ENCODE results near the gene GGT7. TPM values are rescaled to one million over a fixed set of nuclear protein-coding genes. Genes with fewer than 3 reads are reported as not detected.

GGT7 gene
- total and polyA plus RNA-seq, 2 of the 4 experiments (the other 2 are of a cell fraction) = 3.4 to 25.9 TPM

- Histone ChIP-seq H2AK5ac (ENCODE audit: low read depth, low read length) (peak overlapping the region; percentile 38; the same call in 1 of the 2 replicates), H3K14ac (replicated peaks; ENCODE audit: low read depth, low read length) (no peak overlapping the region), H4K91ac (ENCODE audit: insufficient read depth, low read depth, low read length) (peak overlapping the region; percentile 29; the same call in 1 of the 2 replicates), H2BK20ac (ENCODE audit: low read depth, low read length) (peak overlapping the region; percentile 48; the same call in 1 of the 2 replicates), H4K5ac (ENCODE audit: low read depth, low read length) (no peak overlapping the region), H3K27me3 (ENCODE audit: control insufficient read depth, insufficient read depth, low read length) (no peaks in the 10 kb centered on the region), H3K18ac (ENCODE audit: low read depth, low read length) (no peak overlapping the region), H2AFZ (replicated peaks; ENCODE audit: low read length, poor library complexity) (peak overlapping the region; percentile 26), H3K4ac (ENCODE audit: low read depth, low read length) (no peak overlapping the region), H3K36me3 (ENCODE audit: control insufficient read depth, insufficient read depth, low read length) (peaks cover 30% of the 10 kb centered on the region), H3K9me3 (ENCODE audit: control insufficient read depth, insufficient read depth, low read length) (no peaks in the 10 kb centered on the region), H3K4me3 (ENCODE audit: insufficient read depth, low read depth, low read length) (no peak overlapping the region), H3K79me1 (ENCODE audit: low read depth in 1 of 2, low read length in 2 of 2) (peaks cover 0 to 19% of the 10 kb centered on the region in 2 experiments; a peak in 2 of 4 replicates), H3K9ac (ENCODE audit: low read depth, low read length) (no peak overlapping the region), H3K4me1 (ENCODE audit: control insufficient read depth, insufficient read depth, low read length) (peaks cover 10% of the 10 kb centered on the region), H3K4me2 (ENCODE audit: low read depth, low read length) (no peak overlapping the region), H3K23ac (ENCODE audit: low read depth, low read length) (no peak overlapping the region), H4K20me1 (ENCODE audit: insufficient read depth, low read length) (no peaks in the 10 kb centered on the region), H2BK120ac (ENCODE audit: low read depth, low read length) (peak overlapping the region; percentile 40), H3K9me1 (ENCODE audit: insufficient read depth, low read length) (peaks cover 24% of the 10 kb centered on the region), H3K27ac (ENCODE audit: insufficient read depth, low read length) (no peak overlapping the region), H4K8ac (ENCODE audit: low read depth in 2 of 2, low read length in 2 of 2) (no peak overlapping the region), H2AK9ac (replicated peaks; ENCODE audit: low read depth, low read length, poor library complexity) (peak overlapping the region; percentile 63), H2BK15ac (ENCODE audit: low read depth, low read length) (peak overlapping the region; percentile 35; the same call in 1 of the 3 replicates), H2BK5ac (ENCODE audit: low read depth, low read length, poor library complexity, severe bottlenecking) (no peak overlapping the region), H3K56ac (ENCODE audit: extremely low read depth, insufficient read depth, low read length) (no peak overlapping the region)
- intact Hi-C loops (cut with micrococcal nuclease) = no loop called here
- no peak for TF ChIP-seq CHD1 (IDR thresholded peaks at IDR 0.05; ENCODE audit: low read depth, low read length)
- no peak for TF ChIP-seq RAD21 (IDR thresholded peaks at IDR 0.05; ENCODE audit: low read length)
- no peak for TF ChIP-seq NFE2L2 (IDR thresholded peaks at IDR 0.05; ENCODE audit: low read depth, low read length)
- TF ChIP-seq CTCF (conservative IDR thresholded peaks at IDR 0.05; ENCODE audit: low read depth, low read length) = no peak
- no peak for TF ChIP-seq BHLHE40 (IDR thresholded peaks at IDR 0.05; ENCODE audit: low read depth, low read length)
- TF ChIP-seq SMC3 (IDR thresholded peaks at IDR 0.05; ENCODE audit: low read depth, low read length) = no peak
- TF ChIP-seq MAFK (IDR thresholded peaks at IDR 0.05; ENCODE audit: low read depth, low read length) = no peak
- no peak for TF ChIP-seq CEBPB (IDR thresholded peaks at IDR 0.05; ENCODE audit: low read depth, low read length)
- TF ChIP-seq, protein P1, sequence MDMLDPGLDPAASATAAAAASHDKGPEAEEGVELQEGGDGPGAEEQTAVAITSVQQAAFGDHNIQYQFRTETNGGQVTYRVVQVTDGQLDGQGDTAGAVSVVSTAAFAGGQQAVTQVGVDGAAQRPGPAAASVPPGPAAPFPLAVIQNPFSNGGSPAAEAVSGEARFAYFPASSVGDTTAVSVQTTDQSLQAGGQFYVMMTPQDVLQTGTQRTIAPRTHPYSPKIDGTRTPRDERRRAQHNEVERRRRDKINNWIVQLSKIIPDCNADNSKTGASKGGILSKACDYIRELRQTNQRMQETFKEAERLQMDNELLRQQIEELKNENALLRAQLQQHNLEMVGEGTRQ (IDR thresholded peaks at IDR 0.05; ENCODE audit: low read depth, low read length) = no peak
- no peak for TF ChIP-seq FOS (IDR thresholded peaks at IDR 0.05; ENCODE audit: low read depth, low read length)
- TF ChIP-seq RCOR1 (IDR thresholded peaks at IDR 0.05; ENCODE audit: insufficient replicate concordance, low read length) = no peak
- TF ChIP-seq MXI1 (IDR thresholded peaks at IDR 0.05; ENCODE audit: borderline replicate concordance, low read depth, low read length) = no peak
- no peak for TF ChIP-seq ELK1 (IDR thresholded peaks at IDR 0.05; ENCODE audit: borderline replicate concordance, low read depth, low read length)
- TF ChIP-seq MAZ (IDR thresholded peaks at IDR 0.05; ENCODE audit: borderline replicate concordance, low read depth, low read length) = no peak
- no peak for TF ChIP-seq RFX5 (IDR thresholded peaks at IDR 0.05; ENCODE audit: low read depth, low read length)
- no peak for TF ChIP-seq POLR2A (IDR thresholded peaks at IDR 0.05; ENCODE audit: low read depth, low read length)
- dilution Hi-C loops (cut with HindIII; ENCODE audit: low sequenced_read_pairs, unreplicated experiment) = no loop called here
- no CpG with 5 or more reads among the region's 3 CpGs for WGBS, 2 experiments (ENCODE audit: extremely low coverage in 2 of 2, insufficient read length in 1 of 2)
- ChIA-PET POLR2A (ENCODE audit: unreplicated experiment) (no interaction called here), CTCF (no interaction called here)
- BruUV-seq (replicated peaks) = no TSS peak
- ATAC-seq (ENCODE audit: low read depth) = no peak
- in situ Hi-C loops (cut with MboI; ENCODE audit: low sequenced_read_pairs) = no loop called here
- no peak for DNase-seq
These were observed 48.8 kb upstream of the GGT7 start for GRCh38 chr20:34921436-34921835.
